ENCODE measurements around the gene RECQL5. TPM values are rescaled to one million over a fixed set of nuclear protein-coding genes. Genes with fewer than 3 reads are reported as not detected.
"Not testable (repeated sequence)": the region's sequence is repeated elsewhere in the genome, so short reads cannot be mapped to it uniquely, and the experiment has no call there.

RECQL5 gene
- total RNA-seq, 1 donor from 2014 or later: 110 TPM

GRCh38 chr17:75647921-75648320 is 19.0 kb downstream of the RECQL5 start:
- no peak for DNase-seq (ENCODE audit: low spot score)

GRCh38 chr17:75647061-75647460 is 19.9 kb downstream of the RECQL5 start:
- DNase-seq (ENCODE audit: low spot score): no peak

- no peak for DNase-seq (ENCODE audit: low spot score)
Observed at GRCh38 chr17:75646638-75646992, 20.3 kb downstream of the RECQL5 start.

GRCh38 chr17:75645889-75646637 is 20.9 kb downstream of the RECQL5 start:
- DNase-seq (ENCODE audit: low spot score): peak; percentile 92

- DNase-seq (ENCODE audit: low spot score): peak; percentile 88
Observed at GRCh38 chr17:75645501-75645888, 21.5 kb downstream of the RECQL5 start.

DNA sequence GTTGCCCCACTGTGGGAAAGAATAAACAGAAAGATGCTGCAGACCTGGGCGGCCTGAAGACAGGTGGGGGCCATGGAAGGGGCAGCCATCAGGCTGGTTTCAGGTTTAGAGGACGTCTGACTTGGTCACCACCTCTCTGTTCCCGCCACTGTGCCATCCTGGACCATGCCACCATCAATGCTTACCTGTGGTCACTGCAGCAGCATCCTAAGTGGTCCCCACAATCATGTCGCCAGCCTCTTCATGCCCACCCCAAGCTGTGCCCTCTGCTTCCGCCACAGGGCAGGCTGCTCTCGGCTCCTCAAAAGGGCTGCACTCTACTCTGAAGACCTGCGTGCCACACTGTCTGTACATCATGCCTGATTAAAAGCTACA is 23.3 kb downstream of the RECQL5 start:
- no peak for DNase-seq (ENCODE audit: low spot score)

DNA sequence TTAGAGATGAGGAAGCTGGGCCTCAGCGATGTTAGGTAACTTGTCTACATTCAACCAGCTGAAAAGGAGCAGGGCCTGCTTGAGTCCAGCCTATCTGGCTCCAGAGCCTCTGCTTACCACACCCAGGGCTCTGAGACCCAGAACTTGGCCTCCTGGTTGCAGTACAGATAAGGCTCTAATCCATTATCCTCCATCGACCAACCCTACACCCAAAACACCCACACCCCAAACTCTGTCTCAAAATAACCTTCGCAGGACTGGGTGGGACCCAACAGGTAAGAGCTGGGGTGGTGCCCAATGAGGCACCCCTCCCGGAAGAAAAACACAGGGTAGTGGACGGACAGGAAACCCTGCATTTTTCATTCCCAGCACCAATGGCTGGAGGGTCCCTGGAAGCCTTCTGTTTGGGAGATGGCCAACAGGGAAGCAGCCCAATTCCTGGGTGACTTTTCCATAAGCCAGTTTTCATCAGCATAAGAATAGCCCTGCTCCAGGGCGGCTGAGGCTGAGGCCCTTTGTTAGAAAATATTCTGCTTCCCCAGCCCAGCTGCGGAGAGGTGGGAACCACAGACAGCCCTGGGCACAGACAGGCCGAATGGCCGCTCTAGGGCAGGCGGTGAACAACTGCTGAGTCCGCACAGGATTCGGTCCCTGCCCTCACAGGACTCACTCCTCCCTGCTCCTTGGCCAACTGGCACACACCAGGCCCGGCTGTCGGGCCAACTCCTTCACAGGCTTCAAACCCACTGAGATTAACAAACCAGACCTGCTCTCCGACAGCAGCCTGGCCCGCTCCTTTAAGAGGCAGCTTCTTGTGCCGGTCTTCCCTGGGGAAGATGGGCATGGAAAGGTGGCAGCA is 23.9 kb downstream of the RECQL5 start:
- peak; percentile 45 for DNase-seq (ENCODE audit: low spot score)

DNA sequence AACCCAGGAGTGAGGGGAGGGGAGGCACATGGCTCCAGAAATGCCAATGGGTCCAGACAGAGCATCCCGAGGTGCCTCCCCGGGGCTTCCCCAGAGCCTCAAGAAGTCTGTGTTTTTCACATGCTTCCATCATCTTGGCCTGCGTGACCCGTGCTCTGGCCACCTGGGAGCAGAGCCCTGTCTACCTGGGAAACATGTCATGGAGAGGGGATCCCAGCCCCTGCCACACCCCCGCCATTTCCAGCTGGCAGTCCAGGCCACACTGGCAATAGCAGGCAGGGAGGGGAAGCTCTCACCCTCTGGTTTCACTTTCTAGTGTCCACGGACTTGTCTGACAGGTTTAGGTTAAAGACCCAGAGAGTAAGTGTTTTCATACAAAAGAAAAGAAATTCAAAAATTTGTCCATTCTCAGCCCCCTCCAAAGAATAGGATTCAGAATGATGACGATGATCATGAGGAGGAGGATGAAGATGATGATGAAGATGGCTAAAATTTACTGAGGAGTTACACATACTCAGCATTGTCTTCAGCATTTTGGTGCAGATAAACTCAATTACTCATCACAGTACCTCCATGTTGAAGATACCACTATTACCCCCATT is 24.7 kb downstream of the RECQL5 start:
- DNase-seq (ENCODE audit: low spot score): peak; percentile 50

- no peak for DNase-seq (ENCODE audit: low spot score)
Observed at GRCh38 chr17:75641343-75641742, 25.6 kb downstream of the RECQL5 start.

DNA sequence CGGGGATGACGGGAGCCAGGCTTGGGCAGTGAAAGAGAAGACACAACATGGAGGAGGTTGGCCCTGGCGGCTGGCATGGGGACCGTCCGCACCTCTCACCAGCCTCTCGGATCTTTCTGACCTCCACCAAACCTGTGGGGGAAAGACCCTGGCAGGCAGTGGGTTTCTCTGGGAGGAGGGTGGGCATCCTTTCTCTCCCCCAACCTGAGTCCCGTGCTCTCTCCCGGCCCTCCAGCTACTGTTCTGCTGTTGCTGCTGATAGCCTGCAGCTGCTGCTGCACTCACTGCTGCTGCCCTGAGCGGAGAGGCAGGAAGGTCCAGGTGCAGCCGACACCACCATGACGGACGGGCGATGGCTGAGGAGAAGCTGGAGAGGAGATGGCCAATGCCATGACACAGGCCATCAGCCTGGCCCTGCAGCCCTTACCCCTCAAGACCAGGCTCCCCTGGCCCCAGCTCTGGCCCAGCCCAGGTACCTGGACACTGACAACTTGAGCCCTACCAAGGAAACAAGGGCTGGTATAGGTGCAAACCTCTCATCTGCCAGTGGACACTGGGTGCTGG is 26.3 kb downstream of the RECQL5 start:
- no peak for DNase-seq (ENCODE audit: low spot score)

DNA sequence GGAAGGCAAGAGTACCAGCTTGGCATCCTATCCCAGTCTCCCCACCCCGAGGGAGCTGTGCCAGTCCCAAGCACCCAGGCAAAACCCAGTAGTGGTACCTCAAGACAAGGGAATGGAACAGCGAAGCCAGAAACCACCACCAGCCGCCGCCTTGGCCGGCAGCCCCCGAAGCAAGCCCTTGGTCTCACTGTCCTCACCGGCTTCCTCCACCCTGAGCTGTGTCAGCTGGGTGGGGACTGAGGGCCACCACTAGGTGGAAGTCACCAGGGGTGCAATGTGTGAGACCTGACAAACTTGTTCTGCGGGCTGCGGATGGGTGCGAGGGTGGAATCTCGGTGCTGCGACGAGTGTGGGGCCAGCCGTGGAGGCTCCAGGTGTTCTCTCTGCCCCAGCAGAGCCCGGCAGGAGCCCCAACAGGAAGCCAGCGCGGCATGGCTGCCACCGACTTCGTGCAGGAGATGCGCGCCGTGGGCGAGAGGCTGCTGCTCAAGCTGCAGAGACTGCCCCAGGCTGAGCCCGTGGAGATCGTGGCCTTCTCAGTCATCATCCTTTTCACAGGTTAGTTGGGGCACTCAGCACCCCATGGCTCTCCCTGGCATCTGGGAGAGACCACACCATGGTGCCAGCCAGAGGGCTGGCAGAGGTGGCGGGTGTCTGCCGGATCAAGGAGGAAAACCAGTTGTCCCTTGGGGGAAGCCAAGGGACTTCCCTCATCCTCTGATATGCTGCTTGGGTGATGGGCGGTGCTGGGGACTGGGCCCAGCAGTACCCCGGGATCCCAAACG is 27.0 kb downstream of the RECQL5 start:
- DNase-seq (ENCODE audit: low spot score): peak; percentile 80

GRCh38 chr17:75639327-75639726 is 27.6 kb downstream of the RECQL5 start:
- no peak for DNase-seq (ENCODE audit: low spot score)

GRCh38 chr17:75638893-75639292 is 28.1 kb downstream of the RECQL5 start:
- peak; percentile 43 for DNase-seq (ENCODE audit: low spot score)

- DNase-seq (ENCODE audit: low spot score): not testable (repeated sequence)
Observed at GRCh38 chr17:75638039-75638438, 28.9 kb downstream of the RECQL5 start.

- no peak for DNase-seq (ENCODE audit: low spot score)
Observed at GRCh38 chr17:75637551-75637950, 29.4 kb downstream of the RECQL5 start.

DNA sequence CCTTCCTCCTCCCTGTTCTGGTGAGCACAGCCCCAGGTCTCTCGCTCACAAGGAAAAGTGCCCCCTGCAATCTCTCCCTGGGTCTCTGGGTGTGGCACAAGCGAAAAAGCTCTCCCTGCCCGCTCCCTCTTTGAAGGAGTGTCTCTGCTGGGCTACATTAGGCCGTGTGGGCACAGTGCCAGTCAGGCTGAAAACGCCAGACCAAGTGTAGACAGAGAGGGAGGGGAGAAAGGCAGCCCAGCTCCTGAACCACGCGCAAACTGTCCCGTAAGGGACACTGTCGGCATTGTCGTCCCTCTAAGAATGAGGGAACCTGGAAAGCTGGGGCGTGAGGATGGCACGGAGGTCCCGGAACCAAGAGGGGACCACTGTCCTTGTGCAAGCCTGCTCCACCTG is 29.8 kb downstream of the RECQL5 start:
- peak; percentile 46 for DNase-seq (ENCODE audit: low spot score)

- no peak for DNase-seq (ENCODE audit: low spot score)
Observed at GRCh38 chr17:75636381-75637142, 30.4 kb downstream of the RECQL5 start.

- peak; percentile 72 for DNase-seq (ENCODE audit: low spot score)
Observed at GRCh38 chr17:75635610-75636202, 31.2 kb downstream of the RECQL5 start.

- no peak for DNase-seq (ENCODE audit: low spot score)
Observed at GRCh38 chr17:75634754-75635609, 32.0 kb downstream of the RECQL5 start.

DNA sequence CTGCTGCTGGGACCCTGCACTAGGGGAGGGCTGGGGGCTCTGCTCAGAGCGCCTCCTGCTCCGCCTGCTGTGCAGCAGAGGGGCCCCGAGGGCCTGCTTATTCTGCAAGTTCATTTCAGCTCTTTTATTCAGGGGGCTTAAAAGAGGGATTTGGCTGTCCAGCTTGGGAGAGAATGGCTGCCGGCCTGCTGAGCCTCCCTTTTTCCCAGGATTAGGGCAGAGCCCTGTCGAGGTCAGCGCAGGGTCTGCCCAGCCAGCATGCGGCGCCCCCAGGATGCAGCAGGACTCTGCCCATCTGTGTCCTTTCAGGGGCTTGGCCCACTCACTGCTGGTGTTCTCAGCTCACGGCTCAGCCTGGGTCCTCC is 32.6 kb downstream of the RECQL5 start:
- DNase-seq (ENCODE audit: low spot score): no peak

Measured in mucosa of gallbladder (tissue), 1 donor.